Activated naive CD8-positive, alpha-beta T cell treated with anti-CD3 and anti-CD28 coated beads, Interleukin-2, amount 10 ng/mL, durations not matched to agents 7 days and 5 days (primary cell): ENCODE results near the gene MMP8. TPM values are rescaled to one million over a fixed set of nuclear protein-coding genes. Genes with fewer than 3 reads are reported as not detected.
"Not testable (repeated sequence)": the region's sequence is repeated elsewhere in the genome, so short reads cannot be mapped to it uniquely, and the experiment has no call there.

Experiments
- ATAC-seq: fragments of 150-1000 bp; cut with Tn5 transposase; one replicate; pipeline ENCODE4 v1.10.0; 2021; ENCODE audit warnings: low read depth, moderate library complexity
- POLR2A ChIA-PET: fragments of 350-600 bp; sonication (Branson Sonifier 250); formaldehyde crosslinking; loops from one replicate; lab custom pipeline; 2021; ENCODE audit warnings: antibody characterized with exemption; lab: Charles Lee
- DNase-seq: peaks from one replicate; pipeline ENCODE4 v3.0.0; 2021
- H3K27ac Mint-ChIP-seq: one replicate; pipeline ENCODE4 v1.8.0; 2022; ENCODE audit warnings: mild to moderate bottlenecking, mixed read lengths
- H3K27me3 Mint-ChIP-seq: one replicate; pipeline ENCODE4 v1.8.0; 2022; ENCODE audit warnings: mild to moderate bottlenecking, moderate library complexity, mixed read lengths
- H3K36me3 Mint-ChIP-seq: one replicate; pipeline ENCODE4 v1.8.0; 2021; ENCODE audit warnings: mild to moderate bottlenecking, mixed read lengths
- H3K4me1 Mint-ChIP-seq: one replicate; pipeline ENCODE4 v1.8.0; 2021; ENCODE audit warnings: mixed read lengths
- H3K4me3 Mint-ChIP-seq: one replicate; pipeline ENCODE4 v1.8.0; 2022; ENCODE audit warnings: mild to moderate bottlenecking, moderate library complexity, mixed read lengths
- H3K9me3 Mint-ChIP-seq: one replicate; pipeline ENCODE4 v1.8.0; 2021; ENCODE audit warnings: mixed read lengths
- total RNA-seq, 2 experiments: library from RNA; stranded (reverse); gene quantifications; one replicate each; pipeline ENCODE4 v1.2.3, GENCODE V29; 2021

MMP8 gene
- total RNA-seq, 2 experiments from 2014 or later = not detected

- H3K27ac Mint-ChIP-seq = no peak overlapping the region
- H3K4me1 Mint-ChIP-seq = no peaks in the 10 kb centered on the region
- POLR2A ChIA-PET = no interaction called here
- peaks cover 1% of the 10 kb centered on the region for H3K9me3 Mint-ChIP-seq
- peaks cover 16% of the 10 kb centered on the region for H3K27me3 Mint-ChIP-seq
- ATAC-seq (no peak), DNase-seq (no peak)
- no peaks in the 10 kb centered on the region for H3K36me3 Mint-ChIP-seq
- H3K4me3 Mint-ChIP-seq = no peak overlapping the region
These were observed 24.5 kb upstream of the MMP8 start for GRCh38 chr11:102749101-102749722.

GRCh38 chr11:102746746-102747578 is 22.2 kb upstream of the MMP8 start:
- H3K4me1 Mint-ChIP-seq, DNase-seq, ATAC-seq, H3K27ac Mint-ChIP-seq, POLR2A ChIA-PET, H3K27me3 Mint-ChIP-seq, H3K9me3 Mint-ChIP-seq, H3K4me3 Mint-ChIP-seq, H3K36me3 Mint-ChIP-seq: not testable (repeated sequence)

- DNase-seq (no peak), ATAC-seq (no peak)
- no peak overlapping the region for H3K27ac Mint-ChIP-seq
- POLR2A ChIA-PET = no interaction called here
- H3K27me3 Mint-ChIP-seq = peaks cover 10% of the 10 kb centered on the region
- H3K36me3 Mint-ChIP-seq = no peaks in the 10 kb centered on the region
- no peak overlapping the region for H3K4me3 Mint-ChIP-seq
- H3K9me3 Mint-ChIP-seq = no peaks in the 10 kb centered on the region
- H3K4me1 Mint-ChIP-seq = no peaks in the 10 kb centered on the region
These were observed 9.9 kb upstream of the MMP8 start for GRCh38 chr11:102734650-102735049.

- peak; percentile 54 for DNase-seq
- Mint-ChIP-seq H3K27ac (no peak overlapping the region), H3K36me3 (no peaks in the 10 kb centered on the region), H3K4me3 (no peak overlapping the region), H3K27me3 (peaks cover 9% of the 10 kb centered on the region), H3K4me1 (no peaks in the 10 kb centered on the region), H3K9me3 (no peaks in the 10 kb centered on the region)
- peak; percentile 66 for ATAC-seq
- POLR2A ChIA-PET = no interaction called here
These were observed 8.6 kb upstream of the MMP8 start for GRCh38 chr11:102733232-102733875.

- H3K27ac Mint-ChIP-seq, H3K4me3 Mint-ChIP-seq, DNase-seq, H3K4me1 Mint-ChIP-seq, POLR2A ChIA-PET, H3K9me3 Mint-ChIP-seq, H3K27me3 Mint-ChIP-seq, ATAC-seq, H3K36me3 Mint-ChIP-seq: not testable (repeated sequence)
These were observed 6.2 kb upstream of the MMP8 start for GRCh38 chr11:102730944-102731343.

- no peak overlapping the region for H3K4me3 Mint-ChIP-seq
- DNase-seq = no peak
- H3K27me3 Mint-ChIP-seq = no peaks in the 10 kb centered on the region
- H3K36me3 Mint-ChIP-seq = no peaks in the 10 kb centered on the region
- H3K27ac Mint-ChIP-seq = no peak overlapping the region
- H3K4me1 Mint-ChIP-seq = no peaks in the 10 kb centered on the region
- no peak for ATAC-seq
- POLR2A ChIA-PET = no interaction called here
- no peaks in the 10 kb centered on the region for H3K9me3 Mint-ChIP-seq
These were observed 5.4 kb upstream of the MMP8 start for GRCh38 chr11:102729849-102730815.

GRCh38 chr11:102727890-102728289 is 3.1 kb upstream of the MMP8 start:
- Mint-ChIP-seq H3K27me3 (peaks cover 3% of the 10 kb centered on the region), H3K4me1 (no peaks in the 10 kb centered on the region), H3K36me3 (no peaks in the 10 kb centered on the region), H3K4me3 (no peak overlapping the region), H3K9me3 (no peaks in the 10 kb centered on the region), H3K27ac (no peak overlapping the region)
- POLR2A ChIA-PET = no interaction called here
- ATAC-seq = no peak
- DNase-seq = no peak

- Mint-ChIP-seq H3K36me3 (no peaks in the 10 kb centered on the region), H3K27me3 (peaks cover 11% of the 10 kb centered on the region), H3K27ac (no peak overlapping the region), H3K9me3 (no peaks in the 10 kb centered on the region), H3K4me1 (no peaks in the 10 kb centered on the region), H3K4me3 (no peak overlapping the region)
- ATAC-seq = no peak
- POLR2A ChIA-PET = no interaction called here
- DNase-seq = no peak
These were observed 1.9 kb downstream of the MMP8 start for GRCh38 chr11:102722821-102723220.

GRCh38 chr11:102719620-102720277 is 5.0 kb downstream of the MMP8 start:
- ATAC-seq (no peak), DNase-seq (no peak)
- Mint-ChIP-seq H3K9me3 (no peaks in the 10 kb centered on the region), H3K27ac (no peak overlapping the region), H3K4me1 (no peaks in the 10 kb centered on the region), H3K4me3 (no peak overlapping the region), H3K36me3 (no peaks in the 10 kb centered on the region), H3K27me3 (peaks cover 11% of the 10 kb centered on the region)
- POLR2A ChIA-PET = no interaction called here

GRCh38 chr11:102717280-102717679 is 7.5 kb downstream of the MMP8 start:
- ATAC-seq (no peak), DNase-seq (no peak)
- Mint-ChIP-seq H3K4me1 (no peaks in the 10 kb centered on the region), H3K4me3 (no peak overlapping the region), H3K27me3 (peaks cover 9% of the 10 kb centered on the region), H3K9me3 (no peaks in the 10 kb centered on the region), H3K36me3 (no peaks in the 10 kb centered on the region), H3K27ac (no peak overlapping the region)
- POLR2A ChIA-PET = no interaction called here

GRCh38 chr11:102716527-102716926 is 8.2 kb downstream of the MMP8 start:
- Mint-ChIP-seq H3K4me1 (no peaks in the 10 kb centered on the region), H3K27ac (no peak overlapping the region), H3K36me3 (no peaks in the 10 kb centered on the region), H3K9me3 (no peaks in the 10 kb centered on the region), H3K27me3 (peaks cover 10% of the 10 kb centered on the region), H3K4me3 (no peak overlapping the region)
- DNase-seq = no peak
- POLR2A ChIA-PET = no interaction called here
- ATAC-seq = no peak

GRCh38 chr11:102712137-102712536 is 12.6 kb downstream of the MMP8 start:
- Mint-ChIP-seq H3K4me1 (no peaks in the 10 kb centered on the region), H3K4me3 (no peak overlapping the region)
- no peak for ATAC-seq

More at GRCh38 chr11:102712137-102712536, 12.6 kb downstream of the MMP8 start:
- peaks cover 18% of the 10 kb centered on the region for H3K27me3 Mint-ChIP-seq
- H3K27ac Mint-ChIP-seq = no peak overlapping the region
- no peaks in the 10 kb centered on the region for H3K36me3 Mint-ChIP-seq
- POLR2A ChIA-PET = no interaction called here
- H3K9me3 Mint-ChIP-seq = no peaks in the 10 kb centered on the region
- no peak for DNase-seq
